HepG2 (cell line): ENCODE results near the gene NFIL3. TPM values are rescaled to one million over a fixed set of nuclear protein-coding genes. Genes with fewer than 3 reads are reported as not detected.
A peak's percentile ranks its signal among the peaks of the same experiment; 100 is the strongest.
"Not testable (repeated sequence)": the region's sequence is repeated elsewhere in the genome, so short reads cannot be mapped to it uniquely, and the experiment has no call there.

Experiments
- ATAC-seq: fragments of 200-7000 bp; cut with Tn5 transposase; 3 replicates; pipeline ENCODE4 v1.9.1; 2020; ENCODE audit warnings: mild to moderate bottlenecking, moderate library complexity
- BruUV-seq: library from RNA; stranded (reverse); fragments of 400-500 nt; replicated peaks from 2 replicates; lab custom pipeline; 2021; lab: Mats Ljungman, UMichigan
- CTCF ChIA-PET: fragments of 300-600 bp; formaldehyde crosslinking; extraction: SDS; loops from one replicate; lab custom pipeline; 2021; ENCODE audit warnings: low total read pairs, inconsistent platforms, low intra/inter-chr PET ratio; lab: Yijun Ruan, JAX
- POLR2A ChIA-PET: fragments of 350-600 bp; sonication (Branson Sonifier 250); formaldehyde crosslinking; loops from one replicate; lab custom pipeline; 2020; ENCODE audit warnings: antibody characterized with exemption, inconsistent platforms; lab: Yijun Ruan, JAX
- DNase-seq: peaks from one replicate; pipeline ENCODE4 v3.0.0-alpha.2; 2015; ENCODE audit warnings: low spot score
- FAIRE-seq: peaks from 3 replicates; lab custom pipeline; 2011; peaks lifted over from hg19 to GRCh38; lab: Jason Lieb, UNC
- H2AFZ ChIP-seq: one replicate; pipeline ENCODE4 v1.6.1; 2011; ENCODE audit warnings: low read length, inconsistent platforms
- H3K27ac ChIP-seq: fragments of 300-600 bp; 3 replicates; pipeline ENCODE4 v1.8.0; 2011; ENCODE audit warnings: mixed run types, mild to moderate bottlenecking, mixed read lengths, low read length, inconsistent platforms; ENCODE audit not compliant: insufficient read depth; ENCODE audit errors: extremely low read length
- H3K27me3 ChIP-seq, 2 experiments: fragments of 200-600 bp in 1 of 2; 2 replicates in 1 of 2; 3 replicates in 1 of 2; pipeline versions ENCODE4 v1.6.0 to v1.8.0; 2011; ENCODE audit warnings: low read length in 2 of 2, mild to moderate bottlenecking in 2 of 2, moderate library complexity in 2 of 2, inconsistent platforms in 1 of 2; ENCODE audit not compliant: insufficient read depth in 2 of 2, control insufficient read depth in 1 of 2
- H3K36me3 ChIP-seq, 2 experiments: fragments of 200-600 bp in 1 of 2; replicated peaks in 1 of 2; 2 replicates in 1 of 2; 3 replicates in 1 of 2; pipeline versions ENCODE4 v1.5.1 to v1.8.0; 2011; ENCODE audit warnings: low read length in 2 of 2, inconsistent platforms in 1 of 2; ENCODE audit not compliant: insufficient read depth in 2 of 2, control insufficient read depth in 1 of 2
- H3K4me1 ChIP-seq: 2 replicates; pipeline ENCODE4 v1.5.1; 2012; ENCODE audit warnings: low read length, inconsistent platforms; ENCODE audit not compliant: insufficient read depth
- H3K4me2 ChIP-seq: 2 replicates; pipeline ENCODE4 v1.6.0; 2011; ENCODE audit warnings: low read depth, low read length, inconsistent platforms
- H3K4me3 ChIP-seq, 3 experiments: fragments of 200-600 bp in 1 of 3; sonication (generic), shearing (Covaris generic) in 1 of 3; replicated peaks in 1 of 3; 2 replicates each; pipeline ENCODE4 v1.5.1; 2011 to 2016; ENCODE audit warnings: low read length in 3 of 3, inconsistent platforms in 2 of 3, low read depth in 2 of 3, mild to moderate bottlenecking in 2 of 3, control low read depth in 1 of 3, mixed read lengths in 1 of 3; ENCODE audit not compliant: insufficient read depth in 1 of 3
- H3K79me2 ChIP-seq: one replicate; pipeline ENCODE4 v1.6.1; 2011; ENCODE audit warnings: low read length, inconsistent platforms; ENCODE audit not compliant: insufficient read depth
- H3K9ac ChIP-seq: 2 replicates; pipeline ENCODE4 v1.6.0; 2011; ENCODE audit warnings: mild to moderate bottlenecking, low read depth, low read length, inconsistent platforms; ENCODE audit not compliant: insufficient read depth
- H3K9me3 ChIP-seq: 2 replicates; pipeline ENCODE4 v1.5.1; 2012; ENCODE audit warnings: mild to moderate bottlenecking, low read length
- H4K20me1 ChIP-seq: 2 replicates; pipeline ENCODE4 v1.6.0; 2011; ENCODE audit warnings: inconsistent platforms, mild to moderate bottlenecking, low read length, moderate library complexity; ENCODE audit not compliant: insufficient read depth
- CHD2 ChIP-seq: IDR thresholded peaks from 2 replicates; pipeline ENCODE4 v1.6.1; 2011; ENCODE audit warnings: low read depth, low read length, improper control_type of control experiment
- ISL2 ChIP-seq: sonication (generic); formaldehyde crosslinking; IDR thresholded peaks from 2 replicates; pipeline ENCODE4 v1.5.0; 2020; ENCODE audit warnings: missing genetic modification reagents
- MTA1 ChIP-seq: sonication (generic); formaldehyde crosslinking; IDR thresholded peaks from 2 replicates; pipeline ENCODE4 v1.4.0; 2020; ENCODE audit warnings: missing genetic modification reagents, mild to moderate bottlenecking, borderline replicate concordance
- MTA3 ChIP-seq: sonication (generic); formaldehyde crosslinking; IDR thresholded peaks from 2 replicates; pipeline ENCODE4 v1.4.0; 2020; ENCODE audit warnings: missing genetic modification reagents
- RNF2 ChIP-seq: fragments of 450-650 bp; conservative IDR thresholded peaks from 2 replicates; pipeline ENCODE4 v1.6.1; 2016; ENCODE audit warnings: low read depth
- WGBS: methylation state at CpG from one replicate; pipeline ENCODE4 v1.1.6; 2017; ENCODE audit warnings: low lambda C conversion rate; 5-methylcytosine and 5-hydroxymethylcytosine counted together
- in situ Hi-C: cut with HindIII; loops from 2 replicates; pipeline ENCODE4 v1.10.0; 2017; ENCODE audit warnings: low pct_unique_long_range_greater_than_20kb; ENCODE audit not compliant: extremely low pct_ligation_motif_present
- intact Hi-C: fragments of 100-400 bp; cut with micrococcal nuclease; formaldehyde crosslinking; loops from one replicate; pipeline ENCODE4 v1.10.0; 2022; ENCODE audit not compliant: unreplicated experiment
- polyA plus RNA-seq, 8 experiments: library from polyadenylated mRNA; depleted of rRNA in 3 of 8; stranded (reverse) in 7 of 8; unstranded in 1 of 8; fragments of >200 nt; fragmentation: Illumina TruSeq in 4 of 8; extraction: Trizol in 4 of 8; gene quantifications; 2 replicates each; pipeline versions ENCODE4 v1.2.1 to v1.2.3, GENCODE V29; 2011 to 2016; ENCODE audit warnings: low read depth in 4 of 8, missing spikeins in 1 of 8, mixed read lengths in 1 of 8; ENCODE audit not compliant: insufficient read depth in 1 of 8
- total RNA-seq, 5 experiments: library from RNA; depleted of rRNA; stranded (reverse); fragments of >200 nt; fragmentation: Illumina TruSeq; extraction: Trizol; gene quantifications; 2 replicates each; pipeline ENCODE4 v1.2.3, GENCODE V29; 2016; ENCODE audit warnings: low read depth in 1 of 5
- TF ChIP-seq, protein P1 (sequence below): sonication (generic); formaldehyde crosslinking; IDR thresholded peaks from 2 replicates; pipeline ENCODE4 v1.5.1; 2020; ENCODE audit warnings: missing genetic modification reagents, mild to moderate bottlenecking, borderline replicate concordance
- TF ChIP-seq, protein P2 (sequence below): sonication (generic); formaldehyde crosslinking; IDR thresholded peaks from 2 replicates; pipeline ENCODE4 v1.5.1; 2020; ENCODE audit warnings: mild to moderate bottlenecking, missing genetic modification reagents, borderline replicate concordance

Gene NFIL3
- total and polyA plus RNA-seq, 2 of the 13 experiments (the other 11 are each of a cell fraction or from before 2014, with no cell fraction given), result 46.6 to 54.2 TPM

DNA sequence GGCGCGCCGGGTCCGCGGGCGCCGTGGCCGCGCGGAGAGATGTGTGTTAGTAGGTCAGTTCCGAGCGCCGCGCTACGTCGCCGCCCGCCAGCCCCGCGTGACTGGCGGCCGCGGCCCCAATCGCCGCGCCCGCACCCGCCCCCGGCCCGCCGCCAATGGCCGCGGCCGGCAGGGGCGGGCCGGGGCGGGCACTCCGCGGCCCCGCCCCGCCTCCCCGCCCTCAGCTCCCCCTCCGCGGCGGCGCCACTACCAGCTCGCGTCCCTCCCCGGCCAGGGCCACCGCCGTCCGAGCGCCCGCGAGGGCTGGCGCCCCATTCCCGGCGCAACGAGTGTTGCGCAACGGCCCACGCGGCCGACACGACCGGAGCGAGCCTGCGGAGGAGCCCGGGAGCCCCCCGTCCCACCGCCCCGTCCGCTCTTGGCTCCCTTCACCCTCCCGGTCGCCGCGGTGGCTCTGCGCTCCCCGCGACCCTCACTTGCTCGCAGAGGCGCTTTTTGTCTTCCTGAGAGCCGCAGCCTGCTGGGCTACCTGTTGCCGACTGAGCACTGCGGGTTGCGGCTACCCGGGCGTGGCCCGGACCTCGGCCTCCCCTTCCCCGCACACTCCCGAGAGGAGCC is at the start of gene NFIL3 (continued):
- TF ChIP-seq, protein P1, sequence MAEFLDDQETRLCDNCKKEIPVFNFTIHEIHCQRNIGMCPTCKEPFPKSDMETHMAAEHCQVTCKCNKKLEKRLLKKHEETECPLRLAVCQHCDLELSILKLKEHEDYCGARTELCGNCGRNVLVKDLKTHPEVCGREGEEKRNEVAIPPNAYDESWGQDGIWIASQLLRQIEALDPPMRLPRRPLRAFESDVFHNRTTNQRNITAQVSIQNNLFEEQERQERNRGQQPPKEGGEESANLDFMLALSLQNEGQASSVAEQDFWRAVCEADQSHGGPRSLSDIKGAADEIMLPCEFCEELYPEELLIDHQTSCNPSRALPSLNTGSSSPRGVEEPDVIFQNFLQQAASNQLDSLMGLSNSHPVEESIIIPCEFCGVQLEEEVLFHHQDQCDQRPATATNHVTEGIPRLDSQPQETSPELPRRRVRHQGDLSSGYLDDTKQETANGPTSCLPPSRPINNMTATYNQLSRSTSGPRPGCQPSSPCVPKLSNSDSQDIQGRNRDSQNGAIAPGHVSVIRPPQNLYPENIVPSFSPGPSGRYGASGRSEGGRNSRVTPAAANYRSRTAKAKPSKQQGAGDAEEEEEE (CRISPR knock-in tag), result no peak
- TF ChIP-seq, protein P2, sequence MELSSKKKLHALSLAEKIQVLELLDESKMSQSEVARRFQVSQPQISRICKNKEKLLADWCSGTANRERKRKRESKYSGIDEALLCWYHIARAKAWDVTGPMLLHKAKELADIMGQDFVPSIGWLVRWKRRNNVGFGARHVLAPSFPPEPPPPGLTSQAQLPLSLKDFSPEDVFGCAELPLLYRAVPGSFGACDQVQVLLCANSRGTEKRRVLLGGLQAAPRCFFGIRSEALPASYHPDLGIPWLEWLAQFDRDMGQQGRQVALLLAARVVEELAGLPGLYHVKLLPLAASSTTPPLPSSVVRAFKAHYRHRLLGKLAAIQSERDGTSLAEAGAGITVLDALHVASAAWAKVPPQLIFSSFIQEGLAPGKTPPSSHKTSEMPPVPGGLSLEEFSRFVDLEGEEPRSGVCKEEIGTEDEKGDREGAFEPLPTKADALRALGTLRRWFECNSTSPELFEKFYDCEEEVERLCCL (CRISPR knock-in tag), result no peak
- TF ChIP-seq RNF2 (no peak), ISL2 (CRISPR knock-in tag) (no peak), MTA1 (CRISPR knock-in tag) (no peak), MTA3 (CRISPR knock-in tag) (no peak), CHD2 (peak; percentile 29; the same call in 1 of the 2 replicates)

DNA sequence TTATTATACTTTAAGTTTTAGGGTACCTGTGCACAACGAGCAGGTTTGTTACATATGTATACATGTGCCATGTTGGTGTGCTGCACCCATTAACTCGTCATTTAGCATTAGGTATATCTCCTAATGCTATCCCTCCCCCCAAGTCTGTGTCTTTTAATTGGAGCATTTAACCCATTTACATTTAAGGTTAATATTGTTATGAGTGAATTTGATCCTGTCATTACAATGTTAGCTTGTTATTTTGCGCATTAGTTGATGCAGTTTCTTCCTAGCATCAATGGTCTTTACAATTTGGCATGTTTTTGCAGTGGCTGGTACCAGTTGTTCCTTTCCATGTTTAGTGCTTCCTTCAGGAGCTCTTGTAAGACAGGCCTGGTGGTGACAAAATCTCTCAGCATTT is 47.9 kb upstream of the NFIL3 start:
- POLR2A ChIA-PET, DNase-seq, H2AFZ ChIP-seq, H3K79me2 ChIP-seq, FAIRE-seq, H3K4me3 ChIP-seq, H3K4me1 ChIP-seq, H4K20me1 ChIP-seq, H3K9ac ChIP-seq, H3K9me3 ChIP-seq, H3K36me3 ChIP-seq, intact Hi-C loops, ATAC-seq, in situ Hi-C loops, H3K27ac ChIP-seq, CTCF ChIA-PET, BruUV-seq, H3K4me2 ChIP-seq, H3K27me3 ChIP-seq: not testable (repeated sequence)
- 0% methylated on average over 3 of the region's 3 CpGs for WGBS
